Esophagus (tissue), 2 donors: ENCODE results near the gene CTNNA2. TPM values are rescaled to one million over a fixed set of nuclear protein-coding genes. Genes with fewer than 3 reads are reported as not detected.

Source experiments
- H3K27ac ChIP-seq, 2 donors: one replicate each; pipeline ENCODE4 v1.5.1; 2013; ENCODE audit warnings: low read depth in 2 of 2, mild to moderate bottlenecking in 2 of 2, inconsistent platforms in 1 of 2, low read length in 1 of 2, moderate library complexity in 1 of 2
- H3K27me3 ChIP-seq, 2 donors: one replicate each; pipeline ENCODE4 v1.6.1; 2013; ENCODE audit warnings: low read length in 2 of 2, control low read depth in 1 of 2, mild to moderate bottlenecking in 1 of 2; ENCODE audit not compliant: insufficient read depth in 2 of 2, control insufficient read depth in 1 of 2
- H3K36me3 ChIP-seq, 2 donors: one replicate each; pipeline ENCODE4 v1.6.1; 2013; ENCODE audit warnings: low read length in 1 of 2; ENCODE audit not compliant: control insufficient read depth in 2 of 2, insufficient read depth in 2 of 2
- H3K4me1 ChIP-seq, 2 donors: one replicate each; pipeline ENCODE4 v1.6.1; 2013; ENCODE audit warnings: low read length in 1 of 2; ENCODE audit not compliant: control insufficient read depth in 2 of 2, insufficient read depth in 2 of 2
- H3K4me3 ChIP-seq, 2 donors: one replicate each; pipeline ENCODE4 v1.5.1; 2013; ENCODE audit warnings: low read length in 2 of 2, mild to moderate bottlenecking in 2 of 2, low read depth in 1 of 2, moderate library complexity in 1 of 2
- H3K9me3 ChIP-seq, 2 donors: one replicate each; pipeline ENCODE4 v1.6.1; 2013; ENCODE audit warnings: mild to moderate bottlenecking in 2 of 2, low read depth in 1 of 2, low read length in 1 of 2, moderate library complexity in 1 of 2; ENCODE audit not compliant: control insufficient read depth in 2 of 2, insufficient read depth in 1 of 2
- WGBS, 2 donors: extraction: QIAGEN DNeasy Blood & Tissue Kit; methylation state at CpG; one replicate each; pipeline ENCODE4 v1.1.7; 2013; 5-methylcytosine and 5-hydroxymethylcytosine counted together
- polyA plus RNA-seq, 2 donors: library from polyadenylated mRNA; stranded (reverse); fragments of 200-250 nt; gene quantifications; one replicate each; pipeline ENCODE4 v1.2.3, GENCODE V29; 2013
- donor health status: healthy with polysubstance abuse.
- donor health status: Bipolar disorder and iron deficiency.

Gene CTNNA2
- polyA plus RNA-seq, 2 donors: 0.02 TPM; not detected in 1

GRCh38 chr2:79596403-79596802, 83.6 kb downstream of the CTNNA2 start:
- 61 to 68% methylated on average over 3 of the region's 3 CpGs for WGBS, 2 donors
- H3K4me1 ChIP-seq: no peaks in the 10 kb centered on the region
- no peaks in the 10 kb centered on the region for H3K9me3 ChIP-seq
- no peak overlapping the region for H3K27ac ChIP-seq
- no peaks in the 10 kb centered on the region for H3K36me3 ChIP-seq
- H3K4me3 ChIP-seq: no peak overlapping the region
- no peaks in the 10 kb centered on the region for H3K27me3 ChIP-seq

GRCh38 chr2:79604748-79605147, 91.9 kb downstream of the CTNNA2 start:
- H3K4me1 ChIP-seq: no peaks in the 10 kb centered on the region
- H3K27me3 ChIP-seq: no peaks in the 10 kb centered on the region
- no peak overlapping the region for H3K4me3 ChIP-seq
- no peak overlapping the region for H3K27ac ChIP-seq
- H3K36me3 ChIP-seq: no peaks in the 10 kb centered on the region
- H3K9me3 ChIP-seq: peaks cover 0 to 2% of the 10 kb centered on the region in 2 donors

DNA sequence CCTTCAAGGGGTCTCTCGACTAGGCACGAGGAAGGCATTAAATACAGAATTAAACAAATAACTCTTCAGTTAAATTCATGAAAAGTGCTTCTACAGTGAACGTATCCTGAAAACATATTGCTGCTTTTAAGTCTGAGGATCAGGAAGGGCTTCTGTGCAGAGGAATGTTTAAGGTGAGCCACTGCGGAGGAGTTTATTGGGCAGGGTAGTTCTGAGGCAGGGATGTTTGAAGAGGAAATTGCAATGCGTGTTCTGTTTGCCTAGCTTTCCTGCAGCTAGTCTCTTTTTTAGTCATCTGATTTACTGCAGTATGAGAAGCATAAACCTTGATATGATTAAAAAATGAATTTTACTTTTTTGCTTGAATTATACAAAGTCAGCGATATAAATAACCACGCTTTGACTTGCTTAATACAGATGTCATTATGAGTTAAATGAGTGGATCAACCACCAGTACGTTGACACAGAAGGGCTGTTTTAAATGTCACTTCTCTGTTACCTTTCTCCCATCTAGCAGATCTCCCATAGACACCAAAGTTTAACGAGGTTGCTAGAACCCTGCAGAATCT, 98.7 kb downstream of the CTNNA2 start:
- H3K27ac ChIP-seq: no peak overlapping the region
- no peaks in the 10 kb centered on the region for H3K27me3 ChIP-seq
- WGBS, 2 donors: 57 to 61% methylated on average over 9 of the region's 9 CpGs
- no peak overlapping the region for H3K4me3 ChIP-seq
- H3K9me3 ChIP-seq: no peaks in the 10 kb centered on the region
- H3K36me3 ChIP-seq: no peaks in the 10 kb centered on the region
- H3K4me1 ChIP-seq: no peaks in the 10 kb centered on the region

GRCh38 chr2:79612999-79613398, 100.1 kb downstream of the CTNNA2 start:
- Histone ChIP-seq H3K4me3 (no peak overlapping the region), H3K27ac (no peak overlapping the region), H3K36me3 (no peaks in the 10 kb centered on the region), H3K27me3 (no peaks in the 10 kb centered on the region), H3K4me1 (no peaks in the 10 kb centered on the region), H3K9me3 (no peaks in the 10 kb centered on the region)
- 48 to 52% methylated on average over 6 of the region's 6 CpGs for WGBS, 2 donors

GRCh38 chr2:79619442-79619841, 106.6 kb downstream of the CTNNA2 start:
- no peak overlapping the region for H3K27ac ChIP-seq

GRCh38 chr2:79619976-79620375, 107.1 kb downstream of the CTNNA2 start:
- 79 to 80% methylated on average over 2 of the region's 2 CpGs for WGBS, 2 donors
- Histone ChIP-seq H3K9me3 (no peaks in the 10 kb centered on the region), H3K27me3 (no peaks in the 10 kb centered on the region), H3K4me1 (no peaks in the 10 kb centered on the region), H3K27ac (no peak overlapping the region), H3K4me3 (no peak overlapping the region), H3K36me3 (no peaks in the 10 kb centered on the region)

More at GRCh38 chr2:79619442-79619841, 106.6 kb downstream of the CTNNA2 start:
- no peak overlapping the region for H3K4me3 ChIP-seq
- no peaks in the 10 kb centered on the region for H3K36me3 ChIP-seq
- no peaks in the 10 kb centered on the region for H3K4me1 ChIP-seq
- H3K27me3 ChIP-seq: no peaks in the 10 kb centered on the region
- WGBS, 2 donors: 78% methylated on average over 5 of the region's 5 CpGs
- H3K9me3 ChIP-seq: no peaks in the 10 kb centered on the region

- Histone ChIP-seq H3K36me3 (no peaks in the 10 kb centered on the region), H3K4me1 (no peaks in the 10 kb centered on the region), H3K27ac (no peak overlapping the region), H3K9me3 (no peaks in the 10 kb centered on the region), H3K4me3 (no peak overlapping the region), H3K27me3 (no peaks in the 10 kb centered on the region)
- WGBS, 2 donors: 67 to 73% methylated on average over 2 of the region's 2 CpGs
Observed at GRCh38 chr2:79620679-79621078, 107.8 kb downstream of the CTNNA2 start.

GRCh38 chr2:79621252-79621651, 108.4 kb downstream of the CTNNA2 start:
- H3K27me3 ChIP-seq: no peaks in the 10 kb centered on the region
- H3K36me3 ChIP-seq: no peaks in the 10 kb centered on the region
- WGBS, 2 donors: 82 to 83% methylated on average over 6 of the region's 6 CpGs
- no peak overlapping the region for H3K4me3 ChIP-seq
- H3K4me1 ChIP-seq: no peaks in the 10 kb centered on the region
- H3K9me3 ChIP-seq: no peaks in the 10 kb centered on the region
- no peak overlapping the region for H3K27ac ChIP-seq

- Histone ChIP-seq H3K27me3 (no peaks in the 10 kb centered on the region), H3K4me3 (no peak overlapping the region), H3K4me1 (no peaks in the 10 kb centered on the region), H3K36me3 (no peaks in the 10 kb centered on the region), H3K9me3 (no peaks in the 10 kb centered on the region), H3K27ac (no peak overlapping the region)
- 88 to 92% methylated on average over 1 of the region's 1 CpG for WGBS, 2 donors
Observed at GRCh38 chr2:79621755-79622154, 108.9 kb downstream of the CTNNA2 start.

GRCh38 chr2:79622508-79622907, 109.7 kb downstream of the CTNNA2 start:
- H3K9me3 ChIP-seq: no peaks in the 10 kb centered on the region
- no peaks in the 10 kb centered on the region for H3K4me1 ChIP-seq
- no peak overlapping the region for H3K27ac ChIP-seq
- H3K36me3 ChIP-seq: no peaks in the 10 kb centered on the region
- no peaks in the 10 kb centered on the region for H3K27me3 ChIP-seq
- WGBS, 2 donors: 76 to 80% methylated on average over 3 of the region's 3 CpGs
- H3K4me3 ChIP-seq: no peak overlapping the region
